Kidney (tissue), 14 donors: ENCODE results near the gene ITGAL. TPM values are rescaled to one million over a fixed set of nuclear protein-coding genes. Genes with fewer than 3 reads are reported as not detected.

ENCODE experiments used
- DNase-seq, 5 donors: peaks; one replicate each; pipeline ENCODE4 v3.0.0-alpha.2; 2013 to 2020
- FAIRE-seq: peaks from 2 replicates; lab custom pipeline; 2012; peaks lifted over from hg19 to GRCh38; lab: Jason Lieb, UNC
- H3K27ac ChIP-seq, 2 donors: one replicate each; pipeline ENCODE4 v1.7.0; 2013; ENCODE audit warnings: low read depth in 2 of 2, low read length in 2 of 2, inconsistent platforms in 1 of 2
- H3K27me3 ChIP-seq: one replicate; pipeline ENCODE4 v1.7.1; 2013; ENCODE audit warnings: low read length, inconsistent platforms; ENCODE audit not compliant: control insufficient read depth, insufficient read depth
- H3K36me3 ChIP-seq, 3 donors: one replicate each; pipeline versions ENCODE4 v1.7.0 to v1.7.1; 2013; ENCODE audit warnings: low read length in 3 of 3, control low read depth in 1 of 3, inconsistent platforms in 1 of 3; ENCODE audit not compliant: insufficient read depth in 3 of 3, control insufficient read depth in 2 of 3
- H3K4me1 ChIP-seq, 3 donors: one replicate each; pipeline versions ENCODE4 v1.7.0 to v1.7.1; 2013; ENCODE audit warnings: low read length in 3 of 3, inconsistent platforms in 1 of 3, low read depth in 1 of 3; ENCODE audit not compliant: control insufficient read depth in 2 of 3, insufficient read depth in 2 of 3
- H3K4me3 ChIP-seq, 3 donors: one replicate each; pipeline versions ENCODE4 v1.7.0 to v1.8.1; 2013; ENCODE audit warnings: low read length in 3 of 3, control low read depth in 1 of 3, inconsistent platforms in 1 of 3
- H3K9ac ChIP-seq, 3 donors: one replicate each; pipeline versions ENCODE4 v1.7.0 to v1.7.1; 2013; ENCODE audit warnings: low read length in 3 of 3, control low read depth in 1 of 3, inconsistent platforms in 1 of 3
- H3K9me3 ChIP-seq, 3 donors: one replicate each; pipeline versions ENCODE4 v1.7.0 to v1.7.1; 2013; ENCODE audit warnings: low read length in 3 of 3, control low read depth in 1 of 3, inconsistent platforms in 1 of 3; ENCODE audit not compliant: control insufficient read depth in 2 of 3, insufficient read depth in 1 of 3
- CTCF ChIP-seq: IDR thresholded peaks from 3 replicates; pipeline ENCODE4 v1.5.1; 2012; ENCODE audit warnings: mild to moderate bottlenecking, moderate library complexity, borderline replicate concordance; ENCODE audit not compliant: insufficient read depth; ENCODE audit errors: extremely low read depth
- intact Hi-C: fragments of 100-400 bp; cut with DNase I; formaldehyde crosslinking; loops from one replicate; pipeline ENCODE4 v1.11.1; 2022
- polyA plus RNA-seq: library from polyadenylated mRNA; stranded (reverse); fragments of 350-450 nt; fragmentation: Illumina TruSeq; extraction: RNeasy Lipid Tissue Mini Kit (QIAGEN cat#74804); gene quantifications from one replicate; pipeline ENCODE4 v1.2.3, GENCODE V29; 2014; ENCODE audit warnings: low read depth, low replicate concordance; ENCODE audit not compliant: insufficient read depth
- total RNA-seq: library from RNA; stranded (reverse); fragmentation: NEBNext Ultra II Directional; extraction: Animal tissue kit (Norgen Biotek cat#: 25700); gene quantifications from one replicate; pipeline ENCODE4 v1.2.1, GENCODE V29; 2021
- donor health status: control.
- donor health status: control.
- donor health status: control.
- donor health status: control.
- donor health status: control.
- donor health status: DM: yes; HTN: yes; CAD: no.
- donor health status: Normal renal cell carcinoma (clear cell type).

Gene ITGAL
- total and polyA plus RNA-seq, 2 donors from 2014 or later, result 0.56 to 19.6 TPM

GRCh38 chr16:30554557-30555314, 82.2 kb downstream of the ITGAL start:
- TF ChIP-seq CTCF, result no peak
- H3K4me3 ChIP-seq, result no peak overlapping the region
- intact Hi-C loops, result no loop called here
- H3K27me3 ChIP-seq, result no peaks in the 10 kb centered on the region
- no peak for DNase-seq
- H3K36me3 ChIP-seq, result peaks cover 0 to 9% (median 6%) of the 10 kb centered on the region in 3 donors
- H3K9me3 ChIP-seq, result no peaks in the 10 kb centered on the region
- peaks cover 0 to 2% (median 0%) of the 10 kb centered on the region in 3 donors for H3K4me1 ChIP-seq
- H3K9ac ChIP-seq, result no peak overlapping the region
- no peak overlapping the region for H3K27ac ChIP-seq
- FAIRE-seq, result no peak

DNA sequence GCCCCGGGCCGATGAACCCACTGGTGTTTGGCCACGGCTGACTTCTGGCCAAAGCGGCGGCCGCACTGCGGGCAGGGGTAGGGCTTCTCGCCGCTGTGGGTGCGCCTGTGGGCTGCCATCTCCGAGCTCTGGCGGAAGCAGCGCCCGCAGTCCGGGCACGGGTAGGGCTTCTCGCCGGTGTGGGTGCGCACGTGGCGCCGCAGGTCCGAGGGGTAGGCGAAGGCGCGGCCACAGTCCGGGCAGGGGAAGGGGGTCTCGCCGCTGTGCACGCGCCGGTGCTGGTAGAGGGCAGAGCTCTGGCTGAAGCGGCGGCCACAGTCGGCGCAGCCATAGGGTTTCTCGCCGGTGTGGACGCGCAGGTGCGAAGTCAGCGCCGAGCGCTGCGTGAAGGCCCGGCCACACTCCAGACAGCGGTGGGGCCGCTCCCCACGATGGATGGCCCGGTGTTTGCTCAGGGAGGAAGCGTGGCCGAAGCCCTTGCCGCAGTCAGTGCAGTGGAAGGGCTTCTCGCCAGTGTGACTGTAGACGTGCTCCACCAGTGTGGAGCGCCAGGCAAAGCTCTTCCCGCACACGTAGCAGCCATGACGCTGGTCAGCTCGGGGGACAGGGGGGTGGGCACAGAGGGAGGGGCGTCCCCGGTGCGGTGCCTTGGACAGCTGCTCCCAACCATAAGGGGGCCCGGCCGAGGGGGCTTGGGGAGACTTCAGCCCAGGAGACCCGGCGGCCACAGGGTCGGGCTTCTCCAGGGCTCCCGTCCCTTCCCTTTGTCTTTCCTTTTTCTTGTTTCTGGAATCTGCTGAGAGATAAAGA, 83.0 kb downstream of the ITGAL start:
- no peak overlapping the region for H3K27ac ChIP-seq
- H3K9ac ChIP-seq, result no peak overlapping the region
- no peak for FAIRE-seq
- H3K9me3 ChIP-seq, result no peaks in the 10 kb centered on the region
- no peak for TF ChIP-seq CTCF
- H3K4me3 ChIP-seq, result no peak overlapping the region
- intact Hi-C loops, result no loop called here
- H3K4me1 ChIP-seq, result peaks cover 0 to 2% (median 0%) of the 10 kb centered on the region in 3 donors
- H3K27me3 ChIP-seq, result no peaks in the 10 kb centered on the region
- H3K36me3 ChIP-seq, result peaks cover 0 to 9% (median 6%) of the 10 kb centered on the region in 3 donors
- DNase-seq, result no peak

GRCh38 chr16:30556125-30556473, 83.6 kb downstream of the ITGAL start:
- H3K36me3 ChIP-seq, result peaks cover 0 to 9% (median 6%) of the 10 kb centered on the region in 3 donors
- H3K4me1 ChIP-seq, result peaks cover 0 to 2% (median 0%) of the 10 kb centered on the region in 3 donors
- H3K27me3 ChIP-seq, result no peaks in the 10 kb centered on the region
- intact Hi-C loops, result no loop called here
- H3K4me3 ChIP-seq, result no peak overlapping the region
- H3K9me3 ChIP-seq, result no peaks in the 10 kb centered on the region
- no peak overlapping the region for H3K27ac ChIP-seq
- TF ChIP-seq CTCF, result no peak
- no peak overlapping the region for H3K9ac ChIP-seq
- DNase-seq (no peak), FAIRE-seq (no peak)
